Tibial nerve (tissue), 4 donors: ENCODE results near the gene NRAS. TPM values are rescaled to one million over a fixed set of nuclear protein-coding genes. Genes with fewer than 3 reads are reported as not detected.

Experiments used
- DNase-seq, 2 donors: peaks; one replicate each; pipeline ENCODE4 v3.0.0-alpha.2; 2019; ENCODE audit warnings: low spot score in 2 of 2
- H3K27ac ChIP-seq, 4 donors: fragments of 200-600 bp; sonication (generic) in 3 of 4; one replicate each; pipeline ENCODE4 v1.5.1; 2017 to 2019; ENCODE audit warnings: mild to moderate bottlenecking in 1 of 4
- H3K27me3 ChIP-seq, 2 donors: fragments of 200-600 bp; sonication (generic) in 1 of 2; one replicate each; pipeline versions ENCODE4 v1.5.1 to v1.6.0; 2017 to 2019
- H3K36me3 ChIP-seq, 3 donors: fragments of 200-600 bp; sonication (generic); one replicate each; pipeline ENCODE4 v1.5.1; 2018 to 2019
- H3K4me1 ChIP-seq, 4 donors: fragments of 200-600 bp; sonication (generic) in 3 of 4; one replicate each; pipeline ENCODE4 v1.5.1; 2017 to 2019
- H3K4me3 ChIP-seq, 4 donors: fragments of 200-600 bp; sonication (generic) in 3 of 4; one replicate each; pipeline ENCODE4 v1.5.1; 2017 to 2019; ENCODE audit warnings: mild to moderate bottlenecking in 1 of 4, moderate library complexity in 1 of 4
- H3K9me3 ChIP-seq, 4 donors: fragments of 200-600 bp; sonication (generic) in 3 of 4; one replicate each; pipeline ENCODE4 v1.5.1; 2017 to 2019
- EP300 ChIP-seq, 2 donors: sonication (generic); formaldehyde crosslinking; IDR thresholded peaks; one replicate each; pipeline ENCODE4 v1.6.1; 2017; ENCODE audit warnings: antibody characterized with exemption in 2 of 2, mild to moderate bottlenecking in 1 of 2
- POLR2A ChIP-seq, 2 donors: fragments of 450-650 bp; IDR thresholded peaks; one replicate each; pipeline ENCODE4 v1.6.1; 2017; ENCODE audit warnings: antibody characterized with exemption in 2 of 2, mild to moderate bottlenecking in 2 of 2, moderate library complexity in 2 of 2
- WGBS, 2 donors: methylation state at CpG; one replicate each; pipeline ENCODE4 v1.1.5; 2018; 5-methylcytosine and 5-hydroxymethylcytosine counted together
- total RNA-seq, 4 donors: library from RNA; depleted of rRNA; stranded (reverse); fragments of >200 nt; gene quantifications; one replicate each; pipeline ENCODE4 v1.1.0, GENCODE V29; 2016
- TF ChIP-seq, protein P1 (sequence below), 5 experiments: fragments of 200-600 bp in 3 of 5; fragments of 450-650 bp in 2 of 5; sonication (generic) in 3 of 5; IDR thresholded peaks; one replicate each; pipeline ENCODE4 v1.5.1; 2016 to 2019; ENCODE audit warnings: antibody characterized with exemption in 5 of 5, mild to moderate bottlenecking in 3 of 5, moderate library complexity in 2 of 5

The NRAS gene
- total RNA-seq, 4 donors from 2014 or later = 16.3 to 22.8 (median 20.1) TPM

DNA sequence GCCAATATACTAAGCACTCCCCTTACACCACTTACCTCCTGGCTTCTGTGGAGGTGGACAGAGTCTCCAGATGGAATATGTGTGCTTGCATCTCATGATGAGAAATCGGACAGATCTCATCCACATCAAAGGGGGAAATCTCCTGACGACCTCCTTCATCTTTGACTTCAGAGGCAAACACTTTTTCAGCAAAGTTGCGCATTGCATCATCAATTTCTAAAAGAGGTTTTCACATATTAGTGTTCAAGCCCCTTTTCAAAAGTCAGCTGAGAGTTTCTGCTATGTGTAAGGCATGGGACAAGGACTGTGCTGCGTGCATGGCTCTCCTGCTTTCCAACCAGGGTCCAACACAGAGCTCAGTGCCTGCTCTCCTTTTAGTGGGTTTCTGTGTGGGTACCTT is 28.0 kb downstream of the NRAS start:
- H3K4me3 ChIP-seq = no peak overlapping the region
- H3K27me3 ChIP-seq = peaks cover 0 to 4% of the 10 kb centered on the region in 2 donors
- no peaks in the 10 kb centered on the region for H3K4me1 ChIP-seq
- H3K9me3 ChIP-seq = no peaks in the 10 kb centered on the region
- no peak for DNase-seq
- no peak overlapping the region for H3K27ac ChIP-seq
- 83 to 88% methylated on average over 4 of the region's 4 CpGs for WGBS, 2 donors
- H3K36me3 ChIP-seq = no peaks in the 10 kb centered on the region
- no peak for TF ChIP-seq POLR2A (IDR thresholded peaks at IDR 0.05)
- TF ChIP-seq EP300 (IDR thresholded peaks at IDR 0.05) = no peak
- TF ChIP-seq, protein P1, sequence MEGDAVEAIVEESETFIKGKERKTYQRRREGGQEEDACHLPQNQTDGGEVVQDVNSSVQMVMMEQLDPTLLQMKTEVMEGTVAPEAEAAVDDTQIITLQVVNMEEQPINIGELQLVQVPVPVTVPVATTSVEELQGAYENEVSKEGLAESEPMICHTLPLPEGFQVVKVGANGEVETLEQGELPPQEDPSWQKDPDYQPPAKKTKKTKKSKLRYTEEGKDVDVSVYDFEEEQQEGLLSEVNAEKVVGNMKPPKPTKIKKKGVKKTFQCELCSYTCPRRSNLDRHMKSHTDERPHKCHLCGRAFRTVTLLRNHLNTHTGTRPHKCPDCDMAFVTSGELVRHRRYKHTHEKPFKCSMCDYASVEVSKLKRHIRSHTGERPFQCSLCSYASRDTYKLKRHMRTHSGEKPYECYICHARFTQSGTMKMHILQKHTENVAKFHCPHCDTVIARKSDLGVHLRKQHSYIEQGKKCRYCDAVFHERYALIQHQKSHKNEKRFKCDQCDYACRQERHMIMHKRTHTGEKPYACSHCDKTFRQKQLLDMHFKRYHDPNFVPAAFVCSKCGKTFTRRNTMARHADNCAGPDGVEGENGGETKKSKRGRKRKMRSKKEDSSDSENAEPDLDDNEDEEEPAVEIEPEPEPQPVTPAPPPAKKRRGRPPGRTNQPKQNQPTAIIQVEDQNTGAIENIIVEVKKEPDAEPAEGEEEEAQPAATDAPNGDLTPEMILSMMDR (IDR thresholded peaks at IDR 0.05) = no peak

DNA sequence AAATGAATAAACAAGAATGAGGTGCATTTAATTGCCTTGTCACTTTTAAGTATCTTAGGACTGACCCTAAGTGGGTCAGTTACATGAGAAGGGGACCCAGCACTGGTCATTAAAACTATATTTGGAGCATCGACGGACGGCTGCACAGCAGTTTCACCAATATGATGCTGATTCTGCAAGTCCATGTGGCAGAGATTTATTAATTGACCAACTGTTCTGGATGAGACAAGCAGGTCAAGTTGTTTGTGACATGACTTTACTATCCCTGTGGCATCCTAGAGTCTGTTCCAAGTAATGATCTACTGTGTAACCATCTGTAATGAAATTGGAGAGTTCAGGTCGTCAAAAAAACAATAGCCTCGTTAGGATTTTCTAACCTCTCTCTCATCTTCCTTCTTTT is 30.7 kb downstream of the NRAS start:
- WGBS, 2 donors = 78 to 79% methylated on average over 5 of the region's 5 CpGs

DNA sequence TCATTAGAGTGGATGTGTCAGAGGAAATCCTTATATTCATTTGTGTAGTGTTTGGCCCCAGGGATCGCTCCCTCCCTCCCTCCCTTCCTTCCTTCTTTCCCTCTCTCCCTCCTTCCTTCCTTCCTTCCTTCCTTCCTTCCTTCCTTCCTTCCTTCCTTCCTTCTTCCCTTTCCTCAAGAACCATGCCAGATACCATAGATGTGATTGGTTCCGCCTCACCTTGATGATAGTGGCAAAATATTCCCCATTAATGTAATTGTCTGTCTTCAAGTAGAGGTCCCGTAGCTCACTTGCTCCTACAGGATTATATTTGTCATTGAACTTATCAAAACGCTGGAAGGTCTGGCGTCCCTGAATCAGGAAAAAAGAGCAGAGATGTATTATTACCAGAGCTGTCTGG is 38.9 kb downstream of the NRAS start:
- DNase-seq = no peak
- H3K27ac ChIP-seq = no peak overlapping the region
- no peak overlapping the region for H3K4me3 ChIP-seq
- no peaks in the 10 kb centered on the region for H3K9me3 ChIP-seq
- no peaks in the 10 kb centered on the region for H3K4me1 ChIP-seq
- H3K27me3 ChIP-seq = peaks cover 0 to under 1% of the 10 kb centered on the region in 2 donors
- TF ChIP-seq, protein P1 (IDR thresholded peaks at IDR 0.05) = no peak
- TF ChIP-seq POLR2A (IDR thresholded peaks at IDR 0.05) = no peak
- no peak for TF ChIP-seq EP300 (IDR thresholded peaks at IDR 0.05)
- H3K36me3 ChIP-seq = no peaks in the 10 kb centered on the region
- WGBS, 2 donors = 84 to 88% methylated on average over 5 of the region's 5 CpGs

More for the DNA sequence above, 30.7 kb downstream of the NRAS start:
- DNase-seq = no peak
- no peak for TF ChIP-seq EP300 (IDR thresholded peaks at IDR 0.05)
- TF ChIP-seq, protein P1 (IDR thresholded peaks at IDR 0.05) = no peak
- TF ChIP-seq POLR2A (IDR thresholded peaks at IDR 0.05) = no peak
- no peaks in the 10 kb centered on the region for H3K9me3 ChIP-seq
- H3K27ac ChIP-seq = no peak overlapping the region
- H3K4me1 ChIP-seq = no peaks in the 10 kb centered on the region
- H3K4me3 ChIP-seq = no peak overlapping the region
- H3K36me3 ChIP-seq = no peaks in the 10 kb centered on the region
- peaks cover 0 to 9% of the 10 kb centered on the region in 2 donors for H3K27me3 ChIP-seq

DNA sequence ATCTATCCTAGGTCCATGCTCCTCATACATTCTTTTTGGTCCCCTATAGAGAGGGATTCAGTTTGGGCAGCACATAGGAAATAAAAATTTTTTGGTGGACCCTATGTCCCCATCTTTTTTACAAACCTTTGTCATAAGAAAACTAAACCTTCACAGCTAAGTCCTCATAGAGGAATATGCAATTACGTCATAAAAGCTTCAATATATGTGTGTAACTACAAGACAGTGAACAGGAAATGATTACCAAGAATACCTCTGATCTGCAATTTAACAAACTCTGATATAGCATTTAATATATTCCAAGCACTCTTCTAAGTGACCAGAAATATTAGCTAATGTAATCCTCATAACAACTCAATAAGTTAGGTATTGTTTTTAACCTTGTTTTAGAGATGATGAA is 40.5 kb downstream of the NRAS start:
- Histone ChIP-seq H3K27me3 (no peaks in the 10 kb centered on the region), H3K36me3 (no peaks in the 10 kb centered on the region), H3K27ac (no peak overlapping the region), H3K4me1 (no peaks in the 10 kb centered on the region), H3K4me3 (no peak overlapping the region), H3K9me3 (no peaks in the 10 kb centered on the region)
- TF ChIP-seq POLR2A (IDR thresholded peaks at IDR 0.05) (no peak), EP300 (IDR thresholded peaks at IDR 0.05) (no peak)
- TF ChIP-seq, protein P1 (IDR thresholded peaks at IDR 0.05) = no peak
- no peak for DNase-seq
- WGBS, 2 donors = 91 to 100% methylated on average over 1 of the region's 1 CpG

DNA sequence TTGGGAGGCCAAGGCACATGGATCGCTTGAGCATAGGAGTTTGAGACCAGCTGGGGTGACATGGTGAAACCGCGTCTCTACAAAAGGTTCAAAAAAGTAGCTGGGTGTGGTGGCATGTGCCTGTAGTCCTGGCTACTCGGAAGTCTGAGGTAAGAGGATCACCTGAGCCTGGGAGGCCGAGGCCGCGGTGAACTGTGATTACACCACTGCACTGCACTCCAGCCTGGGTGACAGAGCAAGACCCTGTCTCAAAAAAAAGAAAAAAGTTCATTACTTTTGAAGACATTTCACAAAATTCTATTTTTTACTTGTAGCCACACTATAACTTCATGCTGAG is 44.7 kb downstream of the NRAS start:
- no peak for TF ChIP-seq POLR2A (IDR thresholded peaks at IDR 0.05)
- TF ChIP-seq, protein P1 (IDR thresholded peaks at IDR 0.05) = no peak
- TF ChIP-seq EP300 (IDR thresholded peaks at IDR 0.05) = no peak
- H3K27ac ChIP-seq = no peak overlapping the region
- no peak for DNase-seq
- H3K27me3 ChIP-seq = no peaks in the 10 kb centered on the region
- no peaks in the 10 kb centered on the region for H3K9me3 ChIP-seq
- H3K4me3 ChIP-seq = no peak overlapping the region
- WGBS, 2 donors = 85 to 88% methylated on average over 7 of the region's 7 CpGs
- no peaks in the 10 kb centered on the region for H3K36me3 ChIP-seq
- peaks cover 0 to 9% (median 0%) of the 10 kb centered on the region in 4 donors for H3K4me1 ChIP-seq
